Measurements from ENCODE around the gene ST8SIA5. TPM values are rescaled to one million over a fixed set of nuclear protein-coding genes. Genes with fewer than 3 reads are reported as not detected.

Gene ST8SIA5
- total and polyA plus RNA-seq, 4 donors = 0.08 to 0.42 (median 0.29) TPM; not detected in 1

Other genes with a start within 250 kb of the ST8SIA5 start
- 1 to 10 TPM in 1 of 2 donors, under 1 TPM in 1; 0.16 to 1.0 TPM for gene LOXHD1, start 99.8 kb downstream of the ST8SIA5 start, total RNA-seq
- not detected for gene LOXHD1, start 99.8 kb downstream of the ST8SIA5 start, polyA plus RNA-seq
- 10 to 100 TPM; 40.9 to 45.5 TPM for gene PIAS2, start 160.5 kb upstream of the ST8SIA5 start, total RNA-seq
- 1 to 10 TPM; 5.0 to 8.9 TPM for gene PIAS2, start 160.5 kb upstream of the ST8SIA5 start, polyA plus RNA-seq
- gene KATNAL2, start 160.5 kb upstream of the ST8SIA5 start, total RNA-seq = 1 to 10 TPM; 1.8 to 3.2 TPM
- gene KATNAL2, start 160.5 kb upstream of the ST8SIA5 start, polyA plus RNA-seq = 1 to 10 TPM; 1.6 to 1.8 TPM

All from aorta (tissue), 4 donors.